NCI-H524 (cell line): ENCODE measurements around the gene UPK3BL2.
"Not testable (repeated sequence)": the region's sequence is repeated elsewhere in the genome, so short reads cannot be mapped to it uniquely, and the experiment has no call there.

Source experiments
- DNase-seq, 2 experiments: peaks; one replicate each; lab custom pipeline; 2025; lab: John Stamatoyannopoulos, UW

UPK3BL2 gene

GRCh38 chr7:102543596-102543995, at the start of gene UPK3BL2:
UPK3BL2 (minus strand) TSS chr7:102543696; CDS start chr7:102543636, 60 bp downstream.
- not testable (repeated sequence) for DNase-seq

GRCh38 chr7:102592477-102593019, 49.1 kb upstream of the UPK3BL2 start:
- not testable (repeated sequence) for DNase-seq

- DNase-seq = not testable (repeated sequence)
Measured at GRCh38 chr7:102589857-102590256, 46.4 kb upstream of the UPK3BL2 start.

- not testable (repeated sequence) for DNase-seq
Measured at GRCh38 chr7:102583495-102583894, 40.0 kb upstream of the UPK3BL2 start.

- not testable (repeated sequence) for DNase-seq
Measured at GRCh38 chr7:102581722-102582121, 38.2 kb upstream of the UPK3BL2 start.

- DNase-seq = not testable (repeated sequence)
Measured at GRCh38 chr7:102578486-102578885, 35.0 kb upstream of the UPK3BL2 start.

- DNase-seq = not testable (repeated sequence)
Measured at GRCh38 chr7:102577315-102578240, 34.1 kb upstream of the UPK3BL2 start.

- DNase-seq = not testable (repeated sequence)
Measured at GRCh38 chr7:102576363-102576762, 32.9 kb upstream of the UPK3BL2 start.

- DNase-seq = not testable (repeated sequence)
Measured at GRCh38 chr7:102574607-102575006, 31.1 kb upstream of the UPK3BL2 start.

- not testable (repeated sequence) for DNase-seq
Measured at GRCh38 chr7:102572261-102573239, 29.1 kb upstream of the UPK3BL2 start, which contains the start of gene POLR2J3. POLR2J3 (minus strand) TSS chr7:102572583; CDS start chr7:102572521, 62 bp downstream.

GRCh38 chr7:102568620-102569019, 25.1 kb upstream of the UPK3BL2 start:
- not testable (repeated sequence) for DNase-seq

- not testable (repeated sequence) for DNase-seq
Measured at GRCh38 chr7:102550808-102551422, 7.4 kb upstream of the UPK3BL2 start, which contains the start of gene SPDYE2. SPDYE2 (plus strand) TSS chr7:102551226; CDS start chr7:102553256, 2,030 bp downstream.

- not testable (repeated sequence) for DNase-seq
Measured at GRCh38 chr7:102546353-102546752, 2.9 kb upstream of the UPK3BL2 start.

- not testable (repeated sequence) for DNase-seq
Measured at GRCh38 chr7:102545288-102545687, 1.8 kb upstream of the UPK3BL2 start.

GRCh38 chr7:102544372-102544771, 876 bp upstream of the UPK3BL2 start:
- DNase-seq = not testable (repeated sequence)

- DNase-seq = not testable (repeated sequence)
Measured at GRCh38 chr7:102542771-102543170, 725 bp downstream of the UPK3BL2 start.

GRCh38 chr7:102542083-102542482, 1.4 kb downstream of the UPK3BL2 start:
- DNase-seq = not testable (repeated sequence)

- DNase-seq = not testable (repeated sequence)
Measured at GRCh38 chr7:102540604-102541003, 2.9 kb downstream of the UPK3BL2 start.

GRCh38 chr7:102535062-102535615, 8.4 kb downstream of the UPK3BL2 start:
- DNase-seq = not testable (repeated sequence)

GRCh38 chr7:102532127-102532526, 11.4 kb downstream of the UPK3BL2 start:
- DNase-seq = not testable (repeated sequence)

GRCh38 chr7:102531583-102531982, 11.9 kb downstream of the UPK3BL2 start:
- DNase-seq = not testable (repeated sequence)
